IPS-20b (cell line): ENCODE results near the gene OR2V1.
"Not testable (repeated sequence)": the region's sequence is repeated elsewhere in the genome, so short reads cannot be mapped to it uniquely, and the experiment has no call there.

ENCODE experiments used
- H3K27ac ChIP-seq: one replicate; pipeline ENCODE4 v1.5.1; 2013; ENCODE audit warnings: low read length
- H3K27me3 ChIP-seq: 2 replicates; pipeline ENCODE4 v1.6.1; 2013; ENCODE audit warnings: mild to moderate bottlenecking, low read length, inconsistent platforms; ENCODE audit not compliant: insufficient read depth
- H3K36me3 ChIP-seq: 2 replicates; pipeline ENCODE4 v1.6.1; 2013; ENCODE audit warnings: low read depth, mild to moderate bottlenecking, inconsistent platforms, low read length, moderate library complexity; ENCODE audit not compliant: insufficient read depth
- H3K4me1 ChIP-seq: 2 replicates; pipeline ENCODE4 v1.6.1; 2013; ENCODE audit warnings: mild to moderate bottlenecking, control low read depth, inconsistent platforms, low read length, moderate library complexity; ENCODE audit not compliant: insufficient read depth
- H3K4me3 ChIP-seq: 2 replicates; pipeline ENCODE4 v1.5.1; 2013; ENCODE audit warnings: mild to moderate bottlenecking, low read length, inconsistent platforms
- H3K9ac ChIP-seq: 2 replicates; pipeline ENCODE4 v1.6.1; 2013; ENCODE audit warnings: low read depth, mild to moderate bottlenecking, inconsistent platforms, low read length, moderate library complexity
- H3K9me3 ChIP-seq: 2 replicates; pipeline ENCODE4 v1.6.1; 2013; ENCODE audit warnings: mild to moderate bottlenecking, low read depth, low read length, inconsistent platforms; ENCODE audit not compliant: insufficient read depth

The OR2V1 gene

GRCh38 chr5:181108578-181109165 lies 22.3 kb downstream of the OR2V1 start:
- peaks cover 47% of the 10 kb centered on the region for H3K27me3 ChIP-seq

GRCh38 chr5:181107699-181108098 lies 23.3 kb downstream of the OR2V1 start:
- Histone ChIP-seq H3K36me3 (no peaks in the 10 kb centered on the region), H3K9ac (no peak overlapping the region), H3K4me3 (no peak overlapping the region), H3K4me1 (0 out of 2 replicates have a peak, but pooled peaks cover 3% of the 10 kb centered on the region), H3K27ac (no peak overlapping the region), H3K27me3 (peaks cover 43% of the 10 kb centered on the region), H3K9me3 (no peaks in the 10 kb centered on the region)

More at GRCh38 chr5:181108578-181109165, 22.3 kb downstream of the OR2V1 start:
- no peak overlapping the region for H3K4me3 ChIP-seq
- no peak overlapping the region for H3K9ac ChIP-seq
- 0 out of 2 replicates have a peak, but pooled peaks cover 3% of the 10 kb centered on the region for H3K4me1 ChIP-seq
- H3K27ac ChIP-seq: no peak overlapping the region
- no peaks in the 10 kb centered on the region for H3K9me3 ChIP-seq
- H3K36me3 ChIP-seq: no peaks in the 10 kb centered on the region

DNA sequence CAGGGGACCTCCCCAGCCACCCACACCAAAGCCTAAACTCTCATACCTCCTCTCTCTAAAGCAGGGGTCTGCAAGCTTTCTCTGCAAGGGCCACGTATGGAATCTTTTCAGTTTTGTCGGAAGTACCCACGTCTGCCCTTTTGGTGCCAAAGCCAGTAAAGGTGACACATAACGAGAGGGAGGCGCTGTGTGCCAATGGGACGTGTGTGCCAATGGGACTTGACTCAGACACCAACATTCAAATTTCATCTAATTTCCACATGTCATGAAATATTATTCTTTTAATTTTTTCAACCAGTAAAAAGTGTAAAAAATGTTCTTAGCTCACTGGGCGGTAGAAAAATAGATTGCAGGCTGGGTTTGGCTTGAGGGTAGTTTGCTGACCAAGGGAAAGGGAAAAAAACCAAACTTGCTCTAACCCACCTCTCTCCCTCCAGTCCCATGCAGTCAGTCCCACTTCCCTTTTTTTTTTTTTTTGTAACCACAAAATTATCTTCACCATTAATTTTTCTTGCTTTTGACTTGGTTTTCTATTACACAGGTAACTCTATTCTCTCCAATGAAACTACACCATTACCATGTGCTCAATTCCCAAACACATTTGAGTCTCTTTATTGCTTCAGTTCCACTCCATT lies 25.5 kb downstream of the OR2V1 start:
- H3K27ac ChIP-seq: no peak overlapping the region
- 0 out of 2 replicates have a peak, but pooled peaks cover 3% of the 10 kb centered on the region for H3K4me1 ChIP-seq
- peaks cover 38% of the 10 kb centered on the region for H3K27me3 ChIP-seq
- H3K9me3 ChIP-seq: no peaks in the 10 kb centered on the region
- H3K4me3 ChIP-seq: peak overlapping the region; percentile 55
- H3K9ac ChIP-seq: no peak overlapping the region
- H3K36me3 ChIP-seq: no peaks in the 10 kb centered on the region

DNA sequence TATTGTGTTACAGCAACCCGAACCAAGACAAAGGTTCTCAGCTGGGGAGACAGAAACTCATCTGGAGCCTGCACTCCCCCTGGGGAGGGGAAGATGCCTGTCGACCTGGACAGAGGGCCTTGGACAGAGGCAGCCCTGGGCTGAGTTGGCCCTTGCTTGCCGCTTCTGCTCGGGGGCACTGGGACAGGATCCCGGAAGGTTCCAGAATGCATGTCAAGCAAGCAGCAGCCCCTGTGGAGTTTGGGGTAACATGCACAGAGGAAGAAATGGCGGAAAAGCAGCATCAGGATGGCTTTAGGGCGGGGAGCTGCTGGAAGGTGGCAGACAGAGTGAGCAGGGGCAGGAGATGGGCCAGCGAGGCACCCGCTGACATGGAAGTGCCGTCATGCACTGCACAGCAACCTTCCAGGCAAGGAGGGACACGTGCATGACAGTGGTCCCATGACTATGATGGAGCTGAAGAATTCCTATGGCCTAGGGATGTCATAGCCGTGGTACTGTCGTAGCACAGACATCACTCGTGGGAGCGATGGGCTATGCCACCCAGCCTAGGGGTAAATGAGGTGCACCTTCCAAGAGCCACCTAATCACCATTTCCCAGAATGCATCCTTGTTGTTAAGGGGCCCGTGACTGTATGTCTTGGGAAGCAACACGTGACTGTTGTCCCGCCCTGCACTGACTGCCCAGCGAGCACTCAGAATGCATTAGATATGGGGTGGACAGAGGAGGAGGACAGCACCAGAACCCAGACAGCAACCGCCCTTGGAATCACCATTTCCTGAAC lies 26.2 kb downstream of the OR2V1 start:
- H3K9ac ChIP-seq, H3K36me3 ChIP-seq, H3K4me1 ChIP-seq, H3K27ac ChIP-seq, H3K9me3 ChIP-seq: not testable (repeated sequence)
- Histone ChIP-seq H3K27me3 (peaks cover 45% of the 10 kb centered on the region), H3K4me3 (peak overlapping the region; percentile 55)

DNA sequence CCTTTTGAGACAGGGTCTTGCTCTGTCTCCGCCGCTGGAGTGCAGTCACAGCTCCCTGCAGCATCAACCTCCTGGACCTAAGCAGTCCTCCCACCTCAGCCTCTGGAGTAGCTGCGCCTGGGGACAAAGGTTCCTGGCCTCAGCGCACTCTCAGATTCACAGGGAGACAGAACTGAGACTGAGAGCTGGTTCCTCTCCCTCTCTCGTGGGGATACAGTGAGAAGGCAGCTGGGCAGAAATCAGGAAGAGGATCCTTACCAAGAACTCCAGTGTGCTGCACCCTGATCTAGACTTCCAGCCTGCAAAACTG lies 26.8 kb downstream of the OR2V1 start:
- not testable (repeated sequence) for H3K4me1 ChIP-seq, H3K9me3 ChIP-seq, H3K36me3 ChIP-seq, H3K9ac ChIP-seq, H3K27ac ChIP-seq
- H3K4me3 ChIP-seq: peak overlapping the region; percentile 51; the same call in 1 of the 2 replicates
- peaks cover 51% of the 10 kb centered on the region for H3K27me3 ChIP-seq

GRCh38 chr5:181101930-181102674 lies 28.9 kb downstream of the OR2V1 start:
- H3K27ac ChIP-seq, H3K4me1 ChIP-seq, H3K36me3 ChIP-seq, H3K4me3 ChIP-seq, H3K9me3 ChIP-seq, H3K9ac ChIP-seq: not testable (repeated sequence)
- peaks cover 47% of the 10 kb centered on the region for H3K27me3 ChIP-seq

GRCh38 chr5:181101030-181101641 lies 29.8 kb downstream of the OR2V1 start:
- peaks cover 46% of the 10 kb centered on the region for H3K27me3 ChIP-seq
- not testable (repeated sequence) for H3K9me3 ChIP-seq, H3K36me3 ChIP-seq, H3K4me3 ChIP-seq, H3K27ac ChIP-seq, H3K9ac ChIP-seq, H3K4me1 ChIP-seq

DNA sequence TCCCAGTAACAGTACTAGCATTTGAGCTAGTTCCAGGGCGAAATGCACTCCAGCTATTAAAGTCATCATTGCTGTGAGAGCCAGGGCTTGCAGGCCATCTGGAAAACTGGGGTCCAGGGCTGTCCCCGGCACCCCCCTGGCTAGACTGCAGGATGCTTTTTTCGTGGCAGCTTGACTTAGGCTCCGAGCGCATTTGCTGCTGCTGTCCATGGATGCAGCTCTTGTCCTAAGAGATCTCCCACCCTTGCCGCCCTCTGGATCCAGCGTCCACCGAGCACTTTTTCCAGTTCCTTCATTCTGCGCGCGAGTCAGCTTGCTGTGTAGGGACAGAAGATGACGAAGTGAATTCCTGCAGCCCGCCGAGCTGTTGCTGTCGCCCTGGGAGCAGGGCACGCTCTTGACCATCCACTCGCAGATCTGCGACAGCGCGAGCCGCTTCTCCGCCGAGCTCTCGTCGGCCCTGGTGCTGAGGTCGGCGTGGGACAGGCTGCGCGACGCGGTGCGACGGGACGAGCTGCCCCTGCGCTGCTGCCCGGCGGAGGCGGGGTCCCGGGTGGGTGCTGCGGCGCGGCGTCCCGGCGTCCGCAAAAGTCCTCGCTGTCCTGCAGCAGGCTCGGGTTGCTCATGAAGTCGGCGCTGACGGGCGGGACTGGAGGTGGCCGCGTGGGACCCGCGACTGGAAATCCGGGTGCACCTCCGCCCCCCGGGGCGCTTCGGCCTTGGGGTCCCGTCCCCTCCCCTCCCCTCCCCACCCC lies 30.7 kb downstream of the OR2V1 start:
- no peak overlapping the region for H3K9ac ChIP-seq
- no peak overlapping the region for H3K27ac ChIP-seq
- no peaks in the 10 kb centered on the region for H3K4me1 ChIP-seq
- peak overlapping the region; percentile 43; the same call in 1 of the 2 replicates for H3K4me3 ChIP-seq
- no peaks in the 10 kb centered on the region for H3K9me3 ChIP-seq
- H3K36me3 ChIP-seq: no peaks in the 10 kb centered on the region
- peaks cover 38% of the 10 kb centered on the region for H3K27me3 ChIP-seq

DNA sequence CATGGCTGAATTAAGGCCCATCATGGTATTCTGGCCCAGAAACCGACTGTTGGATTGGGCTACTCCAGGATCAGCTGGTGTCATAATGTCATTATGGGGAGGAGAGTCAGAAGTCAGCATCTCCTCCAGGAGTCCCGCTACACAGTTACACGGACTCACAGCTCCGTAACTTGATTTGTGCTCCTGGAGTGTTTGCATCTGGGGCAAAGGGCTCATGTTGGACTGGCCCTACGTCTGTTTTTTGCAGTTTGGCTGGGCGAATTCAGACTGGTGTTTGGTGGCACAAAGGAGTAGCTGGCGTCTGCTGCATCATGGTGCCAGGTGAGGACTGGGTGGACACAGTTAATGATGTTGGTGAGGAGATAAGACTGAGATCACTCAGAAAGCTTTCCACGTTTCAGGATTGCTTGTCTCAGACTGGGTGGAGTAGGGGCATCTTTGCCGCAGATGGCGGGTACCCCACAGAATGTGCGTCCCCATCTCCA lies 31.3 kb downstream of the OR2V1 start:
- no peaks in the 10 kb centered on the region for H3K36me3 ChIP-seq
- H3K27ac ChIP-seq: no peak overlapping the region
- no peak overlapping the region for H3K9ac ChIP-seq
- H3K9me3 ChIP-seq: no peaks in the 10 kb centered on the region
- H3K4me1 ChIP-seq: no peaks in the 10 kb centered on the region
- no peak overlapping the region for H3K4me3 ChIP-seq
- H3K27me3 ChIP-seq: peaks cover 32% of the 10 kb centered on the region

DNA sequence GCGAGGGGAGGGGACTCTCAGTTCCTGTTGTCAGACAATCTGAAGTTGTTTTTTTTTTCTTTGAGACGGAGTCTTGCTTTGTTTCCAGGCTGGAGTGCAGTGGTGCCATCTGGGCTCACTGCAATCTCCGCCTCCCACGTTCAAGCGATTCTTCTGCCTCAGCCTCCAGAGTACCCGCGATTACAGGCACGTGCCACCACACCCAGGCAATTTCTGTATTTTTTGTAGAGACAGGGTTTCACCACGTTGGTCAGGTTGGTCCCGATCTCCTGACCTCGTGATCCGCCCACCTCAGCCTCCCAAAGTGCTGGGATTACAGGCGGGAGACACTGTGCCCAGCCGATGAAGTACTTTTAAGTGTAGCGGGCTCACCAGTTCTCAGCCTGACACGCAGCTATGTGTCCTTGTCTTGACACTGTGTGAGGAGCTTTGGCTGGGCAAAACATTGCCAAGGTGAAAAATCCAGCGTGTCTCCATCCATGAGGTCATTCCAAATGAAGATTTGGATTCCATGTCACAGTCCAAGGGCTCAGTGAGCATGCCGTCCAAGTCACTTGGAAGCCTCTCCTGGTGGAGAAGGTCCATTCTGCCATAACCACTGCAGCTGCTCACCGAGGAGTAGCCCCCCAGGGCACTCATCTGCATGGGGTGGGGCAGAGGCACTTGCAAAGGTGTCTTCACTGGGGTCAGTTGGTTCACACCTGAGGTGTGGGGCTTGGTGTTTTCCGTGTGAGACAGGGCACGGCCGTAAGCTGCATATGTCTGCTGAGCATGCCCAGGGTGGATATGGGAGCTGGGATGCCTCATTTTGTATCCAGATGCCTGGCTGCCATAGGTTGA lies 32.0 kb downstream of the OR2V1 start:
- Histone ChIP-seq H3K9me3 (no peaks in the 10 kb centered on the region), H3K27ac (no peak overlapping the region), H3K4me1 (no peaks in the 10 kb centered on the region), H3K27me3 (peaks cover 25% of the 10 kb centered on the region), H3K36me3 (no peaks in the 10 kb centered on the region), H3K9ac (no peak overlapping the region), H3K4me3 (no peak overlapping the region)
